ENCODE measurements around the gene RANBP9.

RANBP9 gene

GRCh38 chr6:13613029-13613594, 98.5 kb downstream of the RANBP9 start:
- Histone ChIP-seq H3K27me3 (ENCODE audit: insufficient read depth, low read depth) (no peaks in the 10 kb centered on the region), H3K36me3 (ENCODE audit: insufficient read depth) (no peaks in the 10 kb centered on the region), H3K9ac (no peak overlapping the region), H3K4me3 (IDR thresholded peaks at IDR 0.05; ENCODE audit: insufficient read depth, low read depth, low read length) (no peak overlapping the region), H3K27ac (peak overlapping the region; percentile 93; the same call in 1 of the 2 replicates), H2AFZ (ENCODE audit: low read depth) (no peak overlapping the region), H3K79me2 (ENCODE audit: insufficient read depth, low read depth) (peaks cover 41% of the 10 kb centered on the region), H3K4me2 (peak overlapping the region; percentile 92), H3K4me1 (ENCODE audit: low read depth, poor library complexity, severe bottlenecking) (peaks cover 56% of the 10 kb centered on the region), H4K20me1 (ENCODE audit: insufficient read depth) (0 out of 2 replicates have a peak, but pooled peaks cover 9% of the 10 kb centered on the region)
- TF ChIP-seq CTCF (conservative IDR thresholded peaks at IDR 0.05; ENCODE audit: low read depth, low read length) = no peak

GRCh38 chr6:13611715-13612114, 99.9 kb downstream of the RANBP9 start:
- 0 out of 2 replicates have a peak, but pooled peaks cover 5% of the 10 kb centered on the region for H4K20me1 ChIP-seq (ENCODE audit: insufficient read depth)
- no peak overlapping the region for H3K4me3 ChIP-seq (IDR thresholded peaks at IDR 0.05; ENCODE audit: insufficient read depth, low read depth, low read length)
- H3K4me2 ChIP-seq = peak overlapping the region; percentile 97
- peak overlapping the region; percentile 28; the same call in 1 of the 2 replicates for H3K9ac ChIP-seq
- peak overlapping the region; percentile 20 for H2AFZ ChIP-seq (ENCODE audit: low read depth)
- peak overlapping the region; percentile 61 for H3K27ac ChIP-seq
- H3K79me2 ChIP-seq (ENCODE audit: insufficient read depth, low read depth) = peaks cover 29% of the 10 kb centered on the region
- H3K4me1 ChIP-seq (ENCODE audit: low read depth, poor library complexity, severe bottlenecking) = peaks cover 45% of the 10 kb centered on the region
- no peaks in the 10 kb centered on the region for H3K36me3 ChIP-seq (ENCODE audit: insufficient read depth)
- TF ChIP-seq CTCF (conservative IDR thresholded peaks at IDR 0.05; ENCODE audit: low read depth, low read length) = no peak
- H3K27me3 ChIP-seq (ENCODE audit: insufficient read depth, low read depth) = no peaks in the 10 kb centered on the region

- TF ChIP-seq CTCF (conservative IDR thresholded peaks at IDR 0.05; ENCODE audit: low read depth, low read length) = no peak
- H3K4me2 ChIP-seq = no peak overlapping the region
- H2AFZ ChIP-seq (ENCODE audit: low read depth) = no peak overlapping the region
- peaks cover 27% of the 10 kb centered on the region for H3K4me1 ChIP-seq (ENCODE audit: low read depth, poor library complexity, severe bottlenecking)
- H4K20me1 ChIP-seq (ENCODE audit: insufficient read depth) = no peaks in the 10 kb centered on the region
- no peak overlapping the region for H3K4me3 ChIP-seq (IDR thresholded peaks at IDR 0.05; ENCODE audit: insufficient read depth, low read depth, low read length)
- H3K79me2 ChIP-seq (ENCODE audit: insufficient read depth, low read depth) = no peaks in the 10 kb centered on the region
- no peak overlapping the region for H3K9ac ChIP-seq
- H3K27ac ChIP-seq = no peak overlapping the region
- H3K27me3 ChIP-seq (ENCODE audit: insufficient read depth, low read depth) = no peaks in the 10 kb centered on the region
- H3K36me3 ChIP-seq (ENCODE audit: insufficient read depth) = no peaks in the 10 kb centered on the region
Observed at GRCh38 chr6:13605634-13606033, 106.0 kb downstream of the RANBP9 start.

- Histone ChIP-seq H3K9ac (no peak overlapping the region), H4K20me1 (ENCODE audit: insufficient read depth) (no peaks in the 10 kb centered on the region)
- no peak for TF ChIP-seq CTCF (conservative IDR thresholded peaks at IDR 0.05; ENCODE audit: low read depth, low read length)
Observed at GRCh38 chr6:13604546-13605416, 106.9 kb downstream of the RANBP9 start.

More at GRCh38 chr6:13604546-13605416, 106.9 kb downstream of the RANBP9 start:
- no peak overlapping the region for H3K4me3 ChIP-seq (IDR thresholded peaks at IDR 0.05; ENCODE audit: insufficient read depth, low read depth, low read length)
- peaks cover 21% of the 10 kb centered on the region for H3K4me1 ChIP-seq (ENCODE audit: low read depth, poor library complexity, severe bottlenecking)
- peak overlapping the region; percentile 10; the same call in 1 of the 2 replicates for H3K27ac ChIP-seq
- H3K36me3 ChIP-seq (ENCODE audit: insufficient read depth) = no peaks in the 10 kb centered on the region
- H3K79me2 ChIP-seq (ENCODE audit: insufficient read depth, low read depth) = no peaks in the 10 kb centered on the region
- peak overlapping the region; percentile 15; the same call in 1 of the 2 replicates for H3K4me2 ChIP-seq
- no peak overlapping the region for H2AFZ ChIP-seq (ENCODE audit: low read depth)
- no peaks in the 10 kb centered on the region for H3K27me3 ChIP-seq (ENCODE audit: insufficient read depth, low read depth)

Measured in KMS-11 (cell line).